H1 (cell line): ENCODE results near the gene SLC23A2. TPM values are rescaled to one million over a fixed set of nuclear protein-coding genes. Genes with fewer than 3 reads are reported as not detected.

ENCODE experiments used
- ATF3 ChIP-seq: IDR thresholded peaks from 2 replicates; pipeline ENCODE4 v1.6.1; 2011; ENCODE audit warnings: low read depth, mild to moderate bottlenecking, low read length; ENCODE audit not compliant: insufficient read depth
- BCL11A ChIP-seq, 2 experiments: IDR thresholded peaks; one replicate each; pipeline ENCODE4 v1.6.1; 2011; ENCODE audit warnings: low read depth in 2 of 2, low read length in 2 of 2, mild to moderate bottlenecking in 2 of 2
- GABPA ChIP-seq: IDR thresholded peaks from 2 replicates; pipeline ENCODE4 v1.6.1; 2011; ENCODE audit warnings: mild to moderate bottlenecking, low read length, moderate library complexity, borderline replicate concordance; ENCODE audit not compliant: insufficient read depth
- GTF2F1 ChIP-seq: IDR thresholded peaks from 2 replicates; pipeline ENCODE4 v1.6.1; 2012; ENCODE audit warnings: low read depth, low read length, improper control_type of control experiment, borderline replicate concordance
- JUN ChIP-seq: IDR thresholded peaks from 2 replicates; pipeline ENCODE4 v1.6.1; 2011; ENCODE audit warnings: low read depth, mild to moderate bottlenecking, improper control_type of control experiment, low read length
- SAP30 ChIP-seq: fragments of 300-600 bp; sonication (generic); IDR thresholded peaks from 2 replicates; pipeline ENCODE4 v1.7.1; 2012; ENCODE audit warnings: low read length, moderate library complexity, mild to moderate bottlenecking, inconsistent platforms; ENCODE audit not compliant: insufficient read depth, insufficient replicate concordance
- SIX5 ChIP-seq: IDR thresholded peaks from 2 replicates; pipeline ENCODE4 v1.6.1; 2011; ENCODE audit warnings: mild to moderate bottlenecking, low read depth, low read length
- TBP ChIP-seq: IDR thresholded peaks from 2 replicates; pipeline ENCODE4 v1.6.1; 2011; ENCODE audit warnings: low read depth, low read length, improper control_type of control experiment
- polyA plus RNA-seq, 7 experiments: library from polyadenylated mRNA; depleted of rRNA in 3 of 7; stranded (reverse) in 5 of 7; unstranded in 2 of 7; fragments of >200 nt in 5 of 7; fragments of 200-250 nt in 2 of 7; gene quantifications; 1 replicate in 5 of 7; 2 replicates in 1 of 7; 4 replicates in 1 of 7; pipeline versions ENCODE4 v1.2.1 to v1.2.3, GENCODE V29; 2011 to 2013; ENCODE audit warnings: missing spikeins in 2 of 7, mixed read lengths in 2 of 7
- total RNA-seq: library from RNA; stranded (reverse); fragmentation: NEBNext Ultra II Directional; extraction: Animal tissue kit (Norgen Biotek cat#: 25700); gene quantifications from 2 replicates; pipeline ENCODE4 v1.2.1, GENCODE V29; 2021

SLC23A2 gene
- total and polyA plus RNA-seq, 2 of the 8 experiments (the other 6 are each of a cell fraction or from before 2014, with no cell fraction given), result 17.0 to 18.6 TPM

GRCh38 chr20:4810426-4811019 is 190.8 kb downstream of the SLC23A2 start (continued):
- TF ChIP-seq ATF3, result no peak
- TF ChIP-seq GTF2F1, result no peak
- no peak for TF ChIP-seq BCL11A (IDR thresholded peaks at IDR 0.05; ENCODE audit: low read depth in 2 of 2, low read length in 2 of 2)
- TF ChIP-seq SIX5, result no peak
- no peak for TF ChIP-seq SAP30
- no peak for TF ChIP-seq GABPA
- TF ChIP-seq TBP, result no peak
- TF ChIP-seq JUN, result no peak
